ENCODE results near the gene SRD5A3. TPM values are rescaled to one million over a fixed set of nuclear protein-coding genes. Genes with fewer than 3 reads are reported as not detected.

The SRD5A3 gene
- total RNA-seq, 1 donor from 2014 or later = 19.6 TPM

- intact Hi-C loops (cut with DNase I) = no loop called here
- Histone ChIP-seq H3K36me3 (no peaks in the 10 kb centered on the region), H3K4me1 (no peaks in the 10 kb centered on the region), H3K27ac (no peak overlapping the region), H3K27me3 (no peaks in the 10 kb centered on the region), H3K4me3 (no peak overlapping the region), H3K9me3 (no peaks in the 10 kb centered on the region)
- ATAC-seq = no peak
- no peak for TF ChIP-seq CTCF (IDR thresholded peaks at IDR 0.05)
- DNase-seq = no peak
These were observed 34.5 kb downstream of the SRD5A3 start for GRCh38 chr4:55380576-55380975.

GRCh38 chr4:55381502-55381901 lies 35.5 kb downstream of the SRD5A3 start:
- H3K9me3 ChIP-seq = no peaks in the 10 kb centered on the region
- no peaks in the 10 kb centered on the region for H3K27me3 ChIP-seq
- H3K36me3 ChIP-seq = no peaks in the 10 kb centered on the region
- intact Hi-C loops (cut with DNase I) = no loop called here
- no peak overlapping the region for H3K4me3 ChIP-seq
- TF ChIP-seq CTCF (IDR thresholded peaks at IDR 0.05) = no peak
- H3K27ac ChIP-seq = no peak overlapping the region
- H3K4me1 ChIP-seq = no peaks in the 10 kb centered on the region
- no peak for DNase-seq
- ATAC-seq = no peak

GRCh38 chr4:55382488-55383003 lies 36.5 kb downstream of the SRD5A3 start:
- H3K4me3 ChIP-seq = no peak overlapping the region
- no peak for ATAC-seq
- no peak for TF ChIP-seq CTCF (IDR thresholded peaks at IDR 0.05)
- H3K4me1 ChIP-seq = no peaks in the 10 kb centered on the region
- H3K27ac ChIP-seq = no peak overlapping the region
- no peaks in the 10 kb centered on the region for H3K9me3 ChIP-seq
- intact Hi-C loops (cut with DNase I) = no loop called here
- no peak for DNase-seq
- H3K36me3 ChIP-seq = no peaks in the 10 kb centered on the region
- no peaks in the 10 kb centered on the region for H3K27me3 ChIP-seq

- H3K9me3 ChIP-seq = no peaks in the 10 kb centered on the region
- DNase-seq (no peak), ATAC-seq (peak; percentile 35)
- no peaks in the 10 kb centered on the region for H3K27me3 ChIP-seq
- no peaks in the 10 kb centered on the region for H3K36me3 ChIP-seq
- H3K4me1 ChIP-seq = no peaks in the 10 kb centered on the region
- no peak overlapping the region for H3K4me3 ChIP-seq
- no peak overlapping the region for H3K27ac ChIP-seq
- intact Hi-C loops (cut with DNase I) = no loop called here
- TF ChIP-seq CTCF (IDR thresholded peaks at IDR 0.05) = no peak
These were observed 39.2 kb downstream of the SRD5A3 start for GRCh38 chr4:55385201-55385649.

GRCh38 chr4:55386073-55386472 lies 40.0 kb downstream of the SRD5A3 start:
- Histone ChIP-seq H3K36me3 (no peaks in the 10 kb centered on the region), H3K27ac (no peak overlapping the region), H3K4me1 (no peaks in the 10 kb centered on the region), H3K27me3 (no peaks in the 10 kb centered on the region), H3K4me3 (no peak overlapping the region), H3K9me3 (no peaks in the 10 kb centered on the region)
- no peak for DNase-seq
- intact Hi-C loops (cut with DNase I) = no loop called here
- no peak for TF ChIP-seq CTCF (IDR thresholded peaks at IDR 0.05)
- ATAC-seq = peak; percentile 83

GRCh38 chr4:55386840-55387239 lies 40.8 kb downstream of the SRD5A3 start:
- intact Hi-C loops (cut with DNase I) = no loop called here
- Histone ChIP-seq H3K27me3 (no peaks in the 10 kb centered on the region), H3K4me1 (no peaks in the 10 kb centered on the region), H3K27ac (no peak overlapping the region), H3K9me3 (no peaks in the 10 kb centered on the region), H3K4me3 (no peak overlapping the region), H3K36me3 (no peaks in the 10 kb centered on the region)
- DNase-seq (no peak), ATAC-seq (no peak)
- TF ChIP-seq CTCF (IDR thresholded peaks at IDR 0.05) = no peak

All from upper lobe of right lung (tissue), 1 donor.